Amygdala (tissue), 56 donors: Measurements from ENCODE around the gene OLFML2B.

Source experiments
- DNase-seq, 56 donors: peaks; one replicate each; lab custom pipeline; 2025; lab: John Stamatoyannopoulos, UW

The OLFML2B gene

DNA sequence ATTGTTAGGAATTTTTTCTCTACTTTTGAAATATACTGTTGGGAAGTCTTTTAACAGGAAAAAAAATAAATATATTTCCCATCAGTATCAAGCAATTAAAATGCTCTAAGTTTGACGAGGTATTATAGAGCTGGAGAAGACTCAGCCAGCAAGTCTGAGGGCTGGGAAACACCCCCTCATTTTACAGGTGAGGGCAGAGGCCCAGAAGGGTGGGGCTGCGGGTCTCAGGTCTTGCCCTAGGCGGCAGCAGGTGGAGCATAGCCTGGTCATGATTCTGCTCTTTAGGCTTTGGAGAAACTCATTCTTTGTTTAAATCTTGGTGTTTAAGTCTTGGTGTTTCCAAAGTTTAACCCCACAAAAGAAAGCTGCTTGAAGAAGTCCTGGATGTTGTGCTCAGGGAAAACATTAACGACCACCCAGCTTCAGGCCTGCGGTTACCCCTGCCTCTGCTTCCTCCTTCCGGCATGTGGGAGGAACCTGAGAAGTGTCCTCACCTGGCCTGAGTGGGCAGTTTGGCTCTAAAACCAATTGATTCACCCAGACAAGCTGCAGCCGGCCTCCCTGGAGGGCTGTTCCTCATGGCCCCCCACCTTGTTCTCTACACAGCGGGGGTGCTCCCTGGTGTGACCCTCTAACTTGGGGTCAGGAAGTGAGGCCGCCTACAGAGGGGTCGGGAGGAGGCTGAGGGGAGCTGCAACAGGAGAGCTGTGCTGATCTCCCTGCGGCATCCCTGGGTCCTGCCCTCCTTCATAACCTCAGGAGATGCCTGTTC is 41.7 kb downstream of the OLFML2B start:
- DNase-seq = no peak

DNA sequence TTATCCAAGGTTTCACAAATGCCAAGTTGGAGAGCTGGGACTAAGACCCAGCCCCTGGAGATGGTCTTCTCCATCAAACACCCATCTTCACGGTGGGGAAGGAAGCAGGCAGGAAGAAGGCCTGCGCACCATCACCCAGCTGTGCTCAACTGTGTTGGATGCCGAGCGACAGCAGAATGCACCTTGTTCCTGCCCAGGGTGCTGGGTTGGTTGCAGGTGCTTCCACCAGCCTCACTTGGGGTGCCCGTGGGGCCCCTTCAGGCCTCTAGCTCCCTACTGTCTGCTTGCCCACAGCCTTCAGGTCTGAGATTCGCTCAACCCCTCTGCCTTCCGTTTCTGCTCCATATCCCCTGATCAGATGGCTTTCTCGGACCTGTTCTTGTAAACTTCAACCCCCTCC is 42.5 kb downstream of the OLFML2B start:
- no peak for DNase-seq

DNA sequence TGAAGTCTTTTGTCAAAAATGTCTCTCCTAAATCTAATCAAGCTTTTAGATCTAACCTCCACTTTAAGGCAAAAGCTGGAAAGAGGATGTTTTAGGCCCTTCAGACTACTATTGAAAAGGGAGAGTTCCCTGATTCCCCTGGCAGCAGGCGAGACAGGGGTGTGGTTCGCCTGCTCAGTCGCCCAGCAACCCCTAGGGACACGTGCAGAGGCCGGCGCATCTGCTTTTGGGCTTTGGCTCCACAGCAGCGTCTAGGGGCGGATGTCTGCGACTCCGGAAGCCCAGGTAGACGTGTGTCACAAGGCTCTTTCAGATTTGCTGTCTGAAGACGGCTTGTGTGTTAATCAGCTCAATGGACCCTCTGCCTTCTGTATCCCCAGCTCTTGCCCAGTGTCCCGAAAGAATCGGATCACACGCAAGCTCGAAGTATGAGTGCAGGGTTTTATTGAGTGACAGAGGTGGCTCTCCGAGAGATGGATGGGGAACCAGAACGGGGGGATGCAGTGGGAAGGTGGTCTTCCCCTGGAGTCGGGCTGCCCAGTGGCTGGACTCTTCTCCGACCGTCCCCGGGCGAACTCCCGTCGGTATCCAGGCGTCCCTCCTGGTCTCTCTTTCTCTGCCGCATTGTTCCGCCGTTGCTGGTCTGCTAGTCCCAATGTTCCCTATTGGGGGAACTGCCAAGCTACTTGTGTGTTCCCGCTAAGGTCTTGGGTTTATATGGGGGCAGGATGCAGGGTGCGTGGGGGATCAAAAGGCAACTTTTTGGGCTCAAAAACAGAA is 45.5 kb downstream of the OLFML2B start:
- DNase-seq = no peak

DNA sequence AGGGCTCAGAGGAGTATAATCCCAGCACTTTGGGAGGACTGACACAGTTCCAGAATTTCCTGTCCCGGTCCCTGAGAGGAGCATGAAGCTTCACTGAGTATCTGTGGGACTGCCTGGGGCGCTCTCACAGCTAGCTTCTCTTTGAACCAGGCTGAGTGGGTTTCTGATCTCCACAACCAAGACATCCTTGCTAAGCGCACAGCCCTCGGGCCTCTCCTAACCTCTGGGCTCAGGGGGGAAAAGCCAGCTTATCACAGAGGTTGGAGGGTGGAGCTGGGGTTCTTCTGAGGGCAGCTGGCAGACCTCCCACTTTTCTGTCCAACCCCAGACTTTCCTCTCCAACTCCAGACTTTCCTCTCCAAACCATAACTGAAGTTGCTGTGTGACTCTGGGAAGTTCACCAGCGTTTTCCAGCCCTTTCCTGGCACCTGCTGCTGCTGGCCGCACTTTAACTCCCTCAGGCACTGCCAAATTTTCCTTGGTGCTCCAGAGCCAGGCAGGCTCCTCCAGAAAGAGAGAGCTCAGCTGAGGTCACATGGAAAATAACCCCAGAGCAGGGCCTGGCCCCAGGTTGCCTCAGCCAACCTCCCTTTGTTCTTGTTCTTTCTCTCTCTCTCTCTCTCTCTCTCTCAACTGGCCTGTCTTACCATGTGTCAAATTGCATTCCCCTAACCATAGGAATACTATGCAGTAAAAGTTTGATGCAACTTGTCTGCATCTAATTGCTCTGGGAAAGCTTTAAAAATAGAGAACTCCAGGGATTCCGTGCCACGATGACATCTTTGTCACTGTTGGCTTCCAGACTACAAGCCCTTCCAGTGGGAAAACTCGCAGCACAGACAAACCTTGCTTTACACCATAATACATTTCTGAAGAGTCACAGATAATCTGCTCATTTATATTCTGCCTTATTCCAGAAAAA is 49.5 kb downstream of the OLFML2B start:
- peak in 9 of 56 donors; percentile 6 to 42 (median 17) for DNase-seq

DNA sequence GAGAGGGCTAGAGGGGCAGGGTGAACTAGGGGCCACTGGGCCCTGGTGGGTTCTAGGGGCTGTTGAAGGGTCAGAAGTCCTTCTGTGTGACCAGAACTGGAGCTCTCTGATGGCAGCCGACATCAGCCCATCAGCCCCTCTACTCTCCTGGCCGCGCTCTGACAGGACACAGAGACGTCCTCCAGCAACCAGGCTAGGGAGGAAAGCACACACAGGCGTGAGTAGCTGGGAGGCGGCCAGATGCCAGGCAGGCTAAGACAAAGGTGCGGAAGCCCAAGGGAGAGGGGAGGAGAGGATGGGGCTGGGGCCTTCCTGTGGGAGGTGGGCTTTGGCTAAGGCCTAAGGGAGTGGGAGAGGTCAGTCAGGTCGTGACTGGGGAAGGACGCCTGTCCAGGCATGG is 50.8 kb downstream of the OLFML2B start:
- DNase-seq = no peak

DNA sequence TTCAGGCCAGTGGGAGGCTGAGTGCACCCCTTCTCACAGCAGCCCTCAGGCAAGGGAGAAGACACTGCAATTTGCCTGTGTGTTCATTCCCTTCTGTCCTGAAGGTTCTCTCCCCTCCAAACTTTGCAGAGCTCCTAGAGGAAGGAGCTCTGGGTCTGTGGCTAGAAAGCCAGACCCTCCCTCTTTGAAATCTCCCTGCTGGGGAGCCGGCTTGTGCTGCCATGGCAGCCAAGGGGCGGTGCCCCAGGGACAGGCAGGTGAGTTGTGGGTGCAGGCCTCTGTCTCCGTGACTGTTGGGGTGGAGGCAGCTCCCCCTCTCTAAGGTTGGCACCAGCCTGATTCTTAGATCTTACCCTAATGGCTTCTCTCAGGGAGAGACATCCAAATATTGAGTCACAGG is 53.0 kb downstream of the OLFML2B start:
- no peak for DNase-seq

DNA sequence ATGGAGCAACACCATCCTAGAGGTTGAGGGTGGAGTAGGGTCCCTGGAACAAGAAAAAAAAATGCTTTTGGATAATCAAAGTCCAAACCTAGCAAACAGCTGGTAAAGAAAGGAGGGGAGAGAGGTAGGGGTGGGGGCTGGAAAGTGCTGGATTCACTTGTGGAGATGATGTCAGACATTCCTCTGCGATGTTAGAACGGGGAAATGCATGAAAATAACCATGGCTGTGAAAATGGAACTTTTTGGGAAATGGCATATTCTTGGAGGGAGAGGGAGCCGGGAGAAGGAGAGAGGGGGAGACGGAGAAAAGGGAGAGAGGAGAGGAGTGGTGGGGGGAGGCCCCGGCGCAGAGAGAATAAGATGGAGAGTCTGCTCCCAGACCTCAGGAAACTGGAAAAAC is 53.6 kb downstream of the OLFML2B start:
- no peak for DNase-seq

DNA sequence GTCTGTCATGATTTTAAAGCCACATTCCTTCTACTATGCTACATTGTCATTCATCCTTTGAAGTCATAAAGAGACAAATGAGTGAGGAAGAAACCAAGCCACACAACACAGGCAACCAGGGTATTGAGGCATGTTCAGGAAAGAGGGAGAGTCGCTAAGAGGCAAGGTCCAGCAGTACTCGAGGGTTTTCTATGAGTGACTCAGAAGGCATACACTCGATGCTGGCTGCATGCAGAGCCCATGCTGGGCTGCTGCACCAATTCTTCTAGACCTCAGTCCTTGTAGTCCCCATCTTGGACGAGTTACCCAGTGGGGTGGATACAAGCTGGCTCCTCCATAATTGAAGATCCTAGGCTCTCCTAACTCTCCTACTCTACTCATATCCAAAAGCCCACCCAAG is 57.6 kb downstream of the OLFML2B start:
- DNase-seq = no peak

DNA sequence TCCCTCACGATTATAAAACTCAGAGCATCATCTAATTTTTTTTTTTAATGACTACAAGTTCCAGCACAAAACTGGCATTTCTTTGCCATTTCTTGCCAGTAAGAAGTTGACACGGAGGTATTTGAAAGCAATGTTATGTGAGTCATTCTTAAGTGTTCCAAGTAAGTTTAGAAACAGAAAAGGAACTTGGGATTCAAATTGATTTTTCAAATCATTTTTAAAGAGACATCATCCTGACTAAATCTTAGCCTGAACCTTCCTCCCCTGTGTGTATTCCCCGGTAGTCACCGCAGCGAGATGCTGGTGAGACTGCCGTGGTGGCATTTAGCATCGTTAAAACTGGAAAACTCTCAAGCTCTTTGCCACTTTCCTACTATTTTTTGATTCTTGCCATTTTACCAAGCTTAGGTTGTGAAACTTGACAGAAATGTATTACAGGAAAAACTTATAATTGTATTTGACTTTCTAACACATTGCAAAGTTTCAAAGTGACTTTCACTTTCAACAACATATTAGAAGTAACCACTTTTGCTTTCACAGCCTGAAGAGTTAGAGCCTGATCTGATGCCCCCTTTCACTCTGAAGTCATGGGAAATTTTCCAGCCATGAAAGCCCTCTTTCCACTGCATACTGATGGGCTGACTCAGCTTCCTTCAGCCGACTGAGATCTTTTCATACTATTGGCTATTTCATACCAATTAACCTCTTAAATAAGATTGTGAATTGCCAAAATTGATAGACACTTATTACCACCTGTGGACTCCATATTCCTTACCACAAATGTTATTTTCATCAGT is 61.4 kb downstream of the OLFML2B start:
- peak in 1 of 56 donors; percentile 14 for DNase-seq

DNA sequence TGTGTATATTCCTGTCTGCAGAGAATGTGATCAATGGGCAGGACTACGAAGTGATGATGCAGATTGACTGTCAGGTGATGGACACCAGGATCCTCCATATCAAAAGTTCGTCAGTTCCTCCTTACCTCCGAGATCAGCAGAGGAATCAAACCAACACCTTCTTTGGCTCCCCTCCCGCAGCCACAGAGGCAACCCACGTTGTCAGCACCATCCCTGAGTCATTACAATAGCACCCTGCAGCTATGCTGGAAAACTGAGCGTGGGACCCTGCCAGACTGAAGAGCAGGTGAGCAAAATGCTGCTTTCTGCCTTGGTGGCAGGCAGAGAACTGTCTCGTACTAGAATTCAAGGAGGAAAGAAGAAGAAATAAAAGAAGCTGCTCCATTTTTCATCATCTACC is 65.2 kb downstream of the OLFML2B start:
- DNase-seq = peak in 14 of 56 donors; percentile 5 to 39 (median 10)

DNA sequence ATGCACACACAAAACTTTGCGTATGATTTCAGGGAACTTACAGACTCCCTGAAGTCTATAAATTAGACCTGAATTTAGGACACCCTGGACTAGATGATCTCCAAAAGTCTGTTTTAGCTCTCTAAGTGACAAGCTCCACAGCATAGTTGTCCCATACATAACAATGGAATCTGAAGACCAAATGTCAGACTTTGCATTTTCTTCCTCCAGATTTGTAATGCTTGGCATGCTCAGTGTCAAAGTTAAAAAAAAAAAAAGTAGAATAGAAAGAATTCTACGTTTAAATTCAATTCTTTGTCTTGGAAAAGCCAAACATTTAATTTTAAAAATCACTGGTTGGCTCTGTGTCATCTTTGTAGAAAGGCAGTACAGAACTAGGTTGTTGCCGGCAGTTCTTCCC is 66.7 kb downstream of the OLFML2B start:
- DNase-seq = no peak

DNA sequence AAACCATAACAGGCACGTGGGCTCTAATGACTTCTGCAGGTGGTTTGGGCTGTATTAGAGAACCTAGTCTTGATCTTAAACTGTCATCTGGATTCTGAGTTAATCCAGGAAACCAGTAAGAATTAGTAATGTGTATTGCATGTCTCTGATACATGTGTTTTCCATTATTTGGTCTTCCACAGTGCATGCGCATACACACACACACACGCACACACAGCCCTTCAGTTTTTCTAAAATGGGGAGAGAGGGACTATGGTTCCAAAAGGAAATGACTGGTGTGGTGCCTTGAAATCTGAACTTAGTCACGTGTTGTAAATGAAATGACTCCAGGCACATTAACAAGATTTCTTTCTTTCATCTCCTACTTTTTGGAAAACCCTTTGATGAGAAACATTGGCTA is 67.6 kb downstream of the OLFML2B start:
- no peak for DNase-seq

DNA sequence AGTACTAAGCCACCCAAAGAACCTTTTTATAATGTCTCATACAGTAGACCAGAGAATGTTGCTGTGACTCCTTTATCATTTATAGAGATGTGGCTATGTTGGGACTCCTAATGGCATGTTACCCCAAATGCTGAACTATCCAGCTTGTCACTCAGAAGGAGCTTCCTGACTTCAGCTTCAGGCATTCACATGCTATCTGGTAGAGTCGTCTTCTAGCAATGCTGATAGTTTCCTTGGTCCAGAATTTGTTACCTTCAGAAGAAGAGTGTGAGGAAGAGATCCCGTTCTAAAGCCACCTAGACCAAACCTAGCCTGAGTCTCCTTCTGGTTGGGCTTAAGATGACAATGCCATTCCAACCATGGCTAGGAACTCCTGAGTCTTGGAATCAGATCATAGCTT is 68.1 kb downstream of the OLFML2B start:
- DNase-seq = no peak

DNA sequence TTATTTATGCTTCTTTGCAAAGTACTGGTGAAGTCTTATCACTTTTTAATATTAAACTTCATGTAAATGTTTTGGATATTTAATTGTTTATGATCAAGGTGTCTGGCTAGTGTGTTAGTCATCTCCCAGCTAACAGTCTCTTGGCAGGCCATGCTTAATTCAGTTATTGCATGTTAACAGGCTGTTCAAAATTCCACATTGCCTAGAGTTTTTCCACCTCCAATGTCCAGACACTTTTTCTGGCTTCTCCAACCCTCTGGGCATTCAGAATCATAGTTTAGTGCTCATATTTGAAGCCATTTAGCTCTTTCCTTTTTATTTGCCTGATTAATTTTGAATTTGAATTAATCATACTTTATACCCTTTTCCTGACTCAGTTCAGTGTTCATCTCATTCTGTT is 69.2 kb downstream of the OLFML2B start:
- no peak for DNase-seq

DNA sequence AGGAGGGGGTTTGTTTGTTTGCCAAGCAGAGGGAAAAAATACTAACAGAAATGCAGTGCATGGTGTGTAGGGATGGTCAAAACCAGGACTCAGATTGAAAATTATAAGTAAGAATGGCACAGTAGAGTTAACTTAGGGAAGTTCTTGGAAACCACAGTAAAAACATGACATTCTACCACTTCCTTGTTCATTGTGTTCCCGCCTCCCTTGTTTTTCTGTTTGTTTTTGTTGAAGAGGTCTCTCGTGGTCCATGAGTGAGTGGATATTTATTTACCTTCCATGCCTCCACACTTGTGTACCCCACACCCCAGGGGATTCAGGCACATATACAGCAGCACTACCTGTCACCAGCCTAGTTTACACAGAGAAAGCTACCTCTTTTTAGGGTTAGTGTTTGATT is 69.6 kb downstream of the OLFML2B start:
- DNase-seq = no peak

DNA sequence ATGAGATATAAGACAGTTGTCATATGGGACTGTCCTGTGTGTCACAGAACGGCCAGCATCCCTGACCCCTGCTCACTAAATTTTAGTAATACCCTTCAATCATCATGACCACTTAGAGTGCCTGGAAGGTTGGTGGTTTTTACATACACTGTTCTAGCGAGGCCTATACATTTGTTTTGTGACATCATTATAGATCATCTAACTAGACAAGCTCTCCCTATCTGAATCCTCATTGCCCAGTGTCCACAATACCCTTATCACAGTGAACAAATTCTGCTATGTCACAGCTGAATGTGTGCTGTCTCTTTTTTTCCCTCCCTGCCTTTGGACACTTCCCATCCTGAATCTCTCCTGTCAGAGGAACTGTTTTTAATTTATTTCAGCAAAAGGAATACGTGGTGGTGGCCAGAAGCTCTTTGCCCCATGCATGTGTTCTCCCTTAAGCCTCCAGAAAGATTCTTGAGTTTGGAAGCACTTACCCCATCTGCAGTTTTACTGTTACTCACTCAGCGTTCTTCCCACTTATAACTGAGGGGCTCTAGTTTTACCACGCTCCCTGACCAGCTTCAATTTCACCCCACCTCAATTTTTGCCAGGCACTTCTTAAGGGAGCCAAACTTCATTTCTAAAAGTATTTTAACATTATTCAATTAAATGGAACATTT is 70.3 kb downstream of the OLFML2B start:
- no peak for DNase-seq

DNA sequence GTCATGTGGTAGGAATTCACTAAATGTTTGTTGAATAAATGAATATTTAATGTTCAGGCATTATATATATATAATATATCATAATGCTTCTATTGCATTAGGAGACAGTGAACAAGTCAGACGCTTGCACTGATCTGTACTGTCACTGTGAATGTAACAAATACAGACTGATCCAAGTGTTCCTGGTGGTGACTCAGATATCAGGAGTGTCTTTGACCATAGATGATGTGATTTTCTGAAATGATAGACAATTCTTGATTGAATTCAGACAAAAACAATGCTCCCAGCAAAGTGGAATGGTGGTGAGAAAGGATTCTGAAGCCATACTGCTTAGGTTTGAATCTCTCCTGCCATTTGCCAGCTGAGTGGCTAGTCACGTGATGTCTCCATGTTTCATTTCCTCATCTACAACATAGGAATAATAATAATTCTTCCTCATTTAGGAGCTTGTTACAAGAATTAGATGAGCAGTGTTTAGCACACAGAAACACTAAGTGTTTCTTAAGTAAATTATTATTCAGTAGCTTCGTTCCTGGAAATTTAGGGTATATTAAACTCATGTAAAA is 71.0 kb downstream of the OLFML2B start:
- no peak for DNase-seq

DNA sequence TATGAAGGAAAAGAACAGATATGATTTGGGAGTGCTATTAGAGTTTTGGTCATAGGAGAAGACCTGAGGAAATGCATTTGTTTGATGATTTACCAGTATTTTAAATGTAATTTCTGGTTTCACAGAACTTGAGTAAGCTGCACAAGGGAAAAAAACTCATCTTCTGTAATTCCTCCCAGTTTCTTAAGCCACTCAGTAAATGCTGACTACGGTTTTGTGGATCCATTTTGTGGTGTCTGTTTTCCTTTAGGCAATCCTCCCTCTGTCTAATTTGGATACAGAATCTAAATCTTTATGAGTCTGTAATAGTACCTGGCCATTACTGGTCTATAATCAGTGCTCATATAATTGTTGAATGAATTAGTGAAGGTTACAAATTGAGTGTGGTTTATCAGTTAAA is 72.0 kb downstream of the OLFML2B start:
- DNase-seq = no peak

DNA sequence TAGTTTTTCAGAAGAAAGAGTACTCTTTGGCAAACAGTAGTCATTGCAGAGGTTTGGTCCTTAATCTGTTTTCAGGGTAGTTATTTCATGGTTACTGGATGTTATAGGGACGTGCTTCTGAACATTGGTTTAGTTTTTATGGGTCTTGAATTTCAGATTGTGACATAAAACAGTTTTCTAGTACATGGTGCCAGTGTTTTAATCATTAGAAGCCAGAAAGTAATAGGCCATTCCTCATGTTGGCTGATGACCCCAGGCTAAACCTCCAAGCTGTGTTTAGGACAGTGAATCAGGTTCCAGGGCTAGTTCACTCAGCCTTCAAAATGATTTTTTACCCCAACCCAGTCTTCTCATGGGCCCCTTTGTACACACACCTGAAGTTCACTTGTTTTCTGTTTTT is 73.3 kb downstream of the OLFML2B start:
- no peak for DNase-seq
